Neural crest cell (in vitro differentiated cells): Measurements from ENCODE around the gene DTNBP1. TPM values are rescaled to one million over a fixed set of nuclear protein-coding genes. Genes with fewer than 3 reads are reported as not detected.

Experiments used
- DNase-seq: peaks from one replicate; pipeline ENCODE4 v3.0.0; 2021; ENCODE audit warnings: low read depth, mixed read lengths, low spot score
- H3K27ac Mint-ChIP-seq: one replicate; pipeline ENCODE4 v1.8.0; 2021; ENCODE audit warnings: mild to moderate bottlenecking, mixed read lengths; ENCODE audit not compliant: unreplicated experiment
- H3K27me3 Mint-ChIP-seq: 2 replicates; pipeline ENCODE4 v1.8.0; 2021; ENCODE audit warnings: low read depth, mild to moderate bottlenecking, mixed read lengths
- H3K36me3 Mint-ChIP-seq: 2 replicates; pipeline ENCODE4 v1.8.0; 2021; ENCODE audit warnings: low read depth, mild to moderate bottlenecking, mixed read lengths
- H3K4me1 Mint-ChIP-seq: 2 replicates; pipeline ENCODE4 v1.8.0; 2021; ENCODE audit warnings: mixed read lengths
- H3K4me3 Mint-ChIP-seq: one replicate; pipeline ENCODE4 v1.8.0; 2021; ENCODE audit warnings: mild to moderate bottlenecking, mixed read lengths
- H3K9me3 Mint-ChIP-seq: 2 replicates; pipeline ENCODE4 v1.8.0; 2021; ENCODE audit warnings: mixed read lengths
- CTCF ChIP-seq: fragments of 200-600 bp; sonication (generic); conservative IDR thresholded peaks from 2 replicates; pipeline ENCODE4 v1.5.0; 2021; ENCODE audit warnings: antibody characterized with exemption, mild to moderate bottlenecking
- total RNA-seq: library from RNA; stranded (reverse); gene quantifications from 2 replicates; pipeline ENCODE4 v1.2.1, GENCODE V29; 2021

DTNBP1 gene
- total RNA-seq, 1 donor from 2014 or later = 13.5 TPM

- TF ChIP-seq CTCF = no peak
- peaks cover 48% of the 10 kb centered on the region for H3K36me3 Mint-ChIP-seq
- H3K27me3 Mint-ChIP-seq = no peaks in the 10 kb centered on the region
- no peak for DNase-seq
- H3K4me3 Mint-ChIP-seq = no peak overlapping the region
- no peaks in the 10 kb centered on the region for H3K4me1 Mint-ChIP-seq
- H3K27ac Mint-ChIP-seq = no peak overlapping the region
- H3K9me3 Mint-ChIP-seq = no peaks in the 10 kb centered on the region
These were observed 143.9 kb downstream of the DTNBP1 start for GRCh38 chr6:15518878-15519277.

GRCh38 chr6:15518057-15518456 is 144.8 kb downstream of the DTNBP1 start:
- no peaks in the 10 kb centered on the region for H3K27me3 Mint-ChIP-seq
- no peaks in the 10 kb centered on the region for H3K9me3 Mint-ChIP-seq
- no peak overlapping the region for H3K4me3 Mint-ChIP-seq
- peaks cover 41% of the 10 kb centered on the region for H3K36me3 Mint-ChIP-seq
- no peaks in the 10 kb centered on the region for H3K4me1 Mint-ChIP-seq
- no peak for TF ChIP-seq CTCF
- no peak for DNase-seq
- peak overlapping the region; percentile 37 for H3K27ac Mint-ChIP-seq

DNA sequence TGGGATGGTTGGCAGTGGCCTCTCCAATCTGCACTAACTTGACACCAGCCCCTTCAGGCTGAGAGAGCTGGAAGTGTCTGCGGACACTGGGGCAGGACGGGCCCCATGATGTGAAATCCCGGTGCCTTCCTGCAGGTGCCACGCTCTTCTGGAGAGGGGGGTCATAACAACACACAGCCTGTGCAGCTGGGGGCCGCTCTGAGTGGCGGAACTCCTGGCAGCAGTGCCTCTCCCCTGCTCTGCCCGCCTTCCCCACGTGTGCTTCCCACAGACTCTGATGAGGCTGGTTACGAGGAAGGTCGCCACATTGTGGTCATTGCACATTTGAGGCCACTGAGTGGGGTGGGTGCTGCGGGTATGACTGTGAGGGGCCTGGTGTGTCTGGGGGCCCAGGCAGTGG is 145.2 kb downstream of the DTNBP1 start:
- Mint-ChIP-seq H3K4me1 (no peaks in the 10 kb centered on the region), H3K4me3 (no peak overlapping the region), H3K27me3 (no peaks in the 10 kb centered on the region), H3K9me3 (no peaks in the 10 kb centered on the region), H3K36me3 (peaks cover 37% of the 10 kb centered on the region), H3K27ac (peak overlapping the region; percentile 37)
- no peak for TF ChIP-seq CTCF
- DNase-seq = no peak

DNA sequence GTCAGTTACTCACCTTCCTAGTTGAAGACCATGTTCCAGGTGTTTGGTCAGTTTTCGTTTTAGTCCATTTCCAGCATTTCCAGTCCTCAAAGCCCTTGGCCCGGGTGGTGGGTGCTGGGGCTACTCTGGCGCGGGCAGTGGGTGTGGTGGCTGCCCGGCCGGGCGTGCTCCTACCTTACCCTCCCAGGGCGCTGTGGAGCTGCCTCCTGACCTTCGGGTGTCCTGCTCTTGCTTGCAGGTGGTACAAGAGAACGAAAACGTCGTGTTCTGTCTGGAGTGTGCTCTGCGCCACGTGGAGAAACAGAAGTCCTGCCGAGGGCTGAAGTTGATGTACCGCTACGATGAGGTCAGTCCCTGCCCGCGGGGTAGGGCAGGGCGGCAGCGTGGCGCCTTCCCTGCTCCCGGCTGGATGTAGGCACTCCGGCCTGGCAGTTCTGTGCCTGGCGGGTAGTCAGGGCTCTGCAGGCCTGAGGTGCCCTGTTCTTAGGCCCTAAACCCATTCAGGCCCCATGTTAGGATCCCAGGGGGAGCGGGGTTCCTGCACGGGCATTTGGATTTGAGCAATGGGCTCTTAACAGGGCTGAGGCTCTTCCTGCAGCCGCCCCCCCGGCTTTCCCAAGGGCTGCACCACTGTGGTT is 145.8 kb downstream of the DTNBP1 start:
- Mint-ChIP-seq H3K27ac (no peak overlapping the region), H3K9me3 (no peaks in the 10 kb centered on the region), H3K4me3 (no peak overlapping the region), H3K4me1 (peaks cover 3% of the 10 kb centered on the region), H3K27me3 (no peaks in the 10 kb centered on the region), H3K36me3 (peaks cover 38% of the 10 kb centered on the region)
- no peak for DNase-seq
- no peak for TF ChIP-seq CTCF

DNA sequence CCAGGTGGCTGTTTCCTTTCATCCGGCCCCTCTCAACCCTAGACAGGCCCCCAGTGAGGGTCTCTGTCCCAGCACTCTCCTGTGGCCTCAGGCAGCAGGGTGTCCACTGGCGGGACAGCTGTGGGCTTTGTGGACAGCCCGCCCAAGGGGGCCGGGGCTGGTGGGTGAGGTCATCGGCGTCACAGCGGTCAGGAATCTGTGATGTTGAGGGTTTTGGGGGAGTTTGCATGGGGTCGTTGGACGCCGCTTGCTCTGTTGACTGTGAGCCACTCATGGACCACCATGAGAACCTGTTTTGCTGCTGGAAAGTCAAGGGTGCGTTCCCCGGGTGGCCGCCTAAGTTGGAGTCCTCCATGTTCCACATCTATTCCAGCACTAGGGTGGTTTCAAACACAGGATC is 146.4 kb downstream of the DTNBP1 start:
- no peak overlapping the region for H3K27ac Mint-ChIP-seq
- H3K27me3 Mint-ChIP-seq = no peaks in the 10 kb centered on the region
- H3K9me3 Mint-ChIP-seq = no peaks in the 10 kb centered on the region
- TF ChIP-seq CTCF = no peak
- no peak for DNase-seq
- peaks cover 35% of the 10 kb centered on the region for H3K36me3 Mint-ChIP-seq
- no peak overlapping the region for H3K4me3 Mint-ChIP-seq
- peaks cover 5% of the 10 kb centered on the region for H3K4me1 Mint-ChIP-seq
